SK-N-SH (cell line): ENCODE results near the gene NUTF2. TPM values are rescaled to one million over a fixed set of nuclear protein-coding genes. Genes with fewer than 3 reads are reported as not detected.

Source experiments
- CTCF ChIA-PET: fragments of 300-600, 350-600 bp; formaldehyde crosslinking; extraction: SDS; loops from one replicate; lab custom pipeline; 2021; lab: Yijun Ruan, JAX
- POLR2A ChIA-PET: fragments of 350-600 bp; sonication (Branson Sonifier 250); formaldehyde crosslinking; extraction: SDS; loops from one replicate; lab custom pipeline; 2020; ENCODE audit warnings: antibody characterized with exemption, inconsistent platforms; lab: Yijun Ruan, JAX
- DNase-seq: peaks from one replicate; pipeline ENCODE4 v3.0.0; 2012
- H2AFZ ChIP-seq: fragments of 200-600 bp; sonication (generic); 2 replicates; pipeline ENCODE4 v1.8.1; 2016; ENCODE audit warnings: antibody characterized with exemption, mild to moderate bottlenecking, low read depth
- H3F3A ChIP-seq: fragments of 200-600 bp; sonication (generic); replicated peaks from 2 replicates; pipeline ENCODE3; 2016; ENCODE audit warnings: antibody characterized with exemption, mild to moderate bottlenecking; ENCODE audit not compliant: insufficient read depth
- H3K27ac ChIP-seq, 2 experiments: fragments of 200-500 bp in 1 of 2; fragments of 200-600 bp in 1 of 2; sonication (Bioruptor generic) in 1 of 2; sonication (generic), shearing (Covaris generic) in 1 of 2; 2 replicates each; pipeline versions ENCODE4 v1.5.1 to v1.6.1; 2014 to 2016; ENCODE audit warnings: low read depth in 2 of 2, inconsistent platforms in 1 of 2, low read length in 1 of 2, mild to moderate bottlenecking in 1 of 2, mixed read lengths in 1 of 2
- H3K27me3 ChIP-seq: fragments of 200-600 bp; sonication (generic), shearing (Covaris generic); 2 replicates; pipeline ENCODE4 v1.6.1; 2016; ENCODE audit warnings: mixed run types; ENCODE audit not compliant: insufficient read depth
- H3K36me3 ChIP-seq, 2 experiments: fragments of 200-500 bp in 1 of 2; fragments of 200-600 bp in 1 of 2; sonication (Bioruptor generic) in 1 of 2; sonication (generic) in 1 of 2; replicated peaks in 1 of 2; 2 replicates each; pipeline versions ENCODE3 to v1.5.1; 2014 to 2016; ENCODE audit warnings: low read length in 1 of 2, mild to moderate bottlenecking in 1 of 2; ENCODE audit not compliant: insufficient read depth in 2 of 2, control insufficient read depth in 1 of 2
- H3K4me1 ChIP-seq, 2 experiments: fragments of 200-500 bp in 1 of 2; fragments of 200-600 bp in 1 of 2; sonication (Bioruptor generic) in 1 of 2; sonication (generic), shearing (Covaris generic) in 1 of 2; 2 replicates each; pipeline versions ENCODE4 v1.5.1 to v1.6.1; 2014 to 2016; ENCODE audit warnings: low read depth in 1 of 2, low read length in 1 of 2, mixed run types in 1 of 2; ENCODE audit not compliant: insufficient read depth in 2 of 2, control insufficient read depth in 1 of 2
- H3K4me2 ChIP-seq: fragments of 200-600 bp; sonication (generic), shearing (Covaris generic); 2 replicates; pipeline ENCODE4 v1.6.1; 2017; ENCODE audit warnings: mixed run types
- H3K4me3 ChIP-seq, 2 experiments: fragments of 200-500 bp in 1 of 2; fragments of 200-600 bp in 1 of 2; sonication (Bioruptor generic) in 1 of 2; sonication (generic), shearing (Covaris generic) in 1 of 2; 2 replicates each; pipeline versions ENCODE4 v1.5.1 to v1.8.1; 2014 to 2016; ENCODE audit warnings: low read depth in 2 of 2, inconsistent platforms in 1 of 2, low read length in 1 of 2, mild to moderate bottlenecking in 1 of 2, mixed read lengths in 1 of 2, moderate library complexity in 1 of 2
- H3K79me2 ChIP-seq: fragments of 200-600 bp; sonication (generic); 2 replicates; pipeline ENCODE4 v1.8.1; 2017; ENCODE audit warnings: mild to moderate bottlenecking; ENCODE audit not compliant: insufficient read depth
- H3K9ac ChIP-seq: fragments of 200-600 bp; sonication (generic); 2 replicates; pipeline ENCODE4 v1.6.1; 2017; ENCODE audit warnings: mixed run types
- H3K9me2 ChIP-seq: fragments of 200-600 bp; sonication (generic); 2 replicates; pipeline ENCODE4 v1.6.1; 2017; ENCODE audit warnings: mixed run types
- H3K9me3 ChIP-seq: fragments of 200-600 bp; sonication (generic); 2 replicates; pipeline ENCODE4 v1.6.1; 2017; ENCODE audit warnings: mixed run types, mild to moderate bottlenecking, moderate library complexity
- H4K20me1 ChIP-seq: fragments of 200-600 bp; sonication (generic); 2 replicates; pipeline ENCODE4 v1.6.1; 2017; ENCODE audit warnings: mild to moderate bottlenecking, mixed run types; ENCODE audit not compliant: insufficient read depth
- CHD2 ChIP-seq: fragments of 150-350 bp; IDR thresholded peaks from 2 replicates; pipeline ENCODE4 v1.6.1; 2018; ENCODE audit warnings: low read length; ENCODE audit not compliant: partially characterized antibody
- ELF1 ChIP-seq: IDR thresholded peaks from 2 replicates; pipeline ENCODE4 v1.4.0; 2012
- EP300 ChIP-seq, 2 experiments: IDR thresholded peaks; 2 replicates each; pipeline versions ENCODE4 v1.4.0 to v1.6.1; 2012; ENCODE audit warnings: borderline replicate concordance in 1 of 2, low read depth in 1 of 2, low read length in 1 of 2
- EZH2phosphoT487 ChIP-seq: fragments of 200-600 bp; sonication (generic); IDR thresholded peaks from 2 replicates; pipeline ENCODE4 v1.6.1; 2017; ENCODE audit warnings: low read depth, mixed run types, mild to moderate bottlenecking, antibody characterized with exemption, moderate library complexity, borderline replicate concordance
- FOXM1 ChIP-seq: IDR thresholded peaks from 2 replicates; pipeline ENCODE4 v1.4.0; 2012; ENCODE audit warnings: low read depth, mild to moderate bottlenecking
- GABPA ChIP-seq: IDR thresholded peaks from 2 replicates; pipeline ENCODE4 v1.4.0; 2012; ENCODE audit warnings: low read depth, mild to moderate bottlenecking
- GATA2 ChIP-seq: sonication (generic); formaldehyde crosslinking; IDR thresholded peaks from 2 replicates; pipeline ENCODE4 v1.5.0; 2020; ENCODE audit warnings: mild to moderate bottlenecking, missing genetic modification reagents
- NFIC ChIP-seq: IDR thresholded peaks from 2 replicates; pipeline ENCODE4 v1.4.0; 2012; ENCODE audit warnings: borderline replicate concordance
- NRF1 ChIP-seq: IDR thresholded peaks from 2 replicates; pipeline ENCODE4 v1.6.1; 2012; ENCODE audit warnings: low read depth, mild to moderate bottlenecking, low read length
- PBX3 ChIP-seq: IDR thresholded peaks from 2 replicates; pipeline ENCODE4; 2012
- RFX5 ChIP-seq: IDR thresholded peaks from 2 replicates; pipeline ENCODE4 v1.6.1; 2012; ENCODE audit warnings: mild to moderate bottlenecking, improper control_type of control experiment, low read length
- RXRA ChIP-seq: IDR thresholded peaks from 2 replicates; pipeline ENCODE4 v1.4.0; 2012; ENCODE audit warnings: low read depth, mild to moderate bottlenecking, borderline replicate concordance
- TEAD4 ChIP-seq: IDR thresholded peaks from 2 replicates; pipeline ENCODE4 v1.4.0; 2012; ENCODE audit warnings: mild to moderate bottlenecking, borderline replicate concordance; ENCODE audit not compliant: insufficient read depth
- ZBTB33 ChIP-seq: IDR thresholded peaks from 2 replicates; pipeline ENCODE4 v1.4.0; 2012; ENCODE audit warnings: low read depth, borderline replicate concordance
- WGBS: methylation state at CpG from one replicate; pipeline ENCODE4 v1.1.6; 2017; ENCODE audit warnings: low lambda C conversion rate; 5-methylcytosine and 5-hydroxymethylcytosine counted together
- polyA plus RNA-seq, 3 experiments: library from polyadenylated mRNA; depleted of rRNA; stranded (reverse); fragments of >200 nt; gene quantifications; 2 replicates each; pipeline ENCODE4 v1.2.3, GENCODE V29; 2012
- TF ChIP-seq, protein P1 (sequence below): fragments of 150-350 bp; IDR thresholded peaks from 2 replicates; pipeline ENCODE4 v1.6.1; 2017; ENCODE audit warnings: antibody characterized with exemption, low read length, low read depth, borderline replicate concordance
- TF ChIP-seq, protein P2 (sequence below): IDR thresholded peaks from 2 replicates; pipeline ENCODE4 v1.4.0; 2012; ENCODE audit warnings: low read depth, borderline replicate concordance
- TF ChIP-seq, protein P3 (sequence below): IDR thresholded peaks from 2 replicates; pipeline ENCODE4 v1.6.1; 2012; ENCODE audit warnings: mild to moderate bottlenecking, low read depth, low read length, moderate library complexity

The NUTF2 gene
- polyA plus RNA-seq, 1 of the 3 experiments (the other 2 are of a cell fraction) = 449 TPM

DNA sequence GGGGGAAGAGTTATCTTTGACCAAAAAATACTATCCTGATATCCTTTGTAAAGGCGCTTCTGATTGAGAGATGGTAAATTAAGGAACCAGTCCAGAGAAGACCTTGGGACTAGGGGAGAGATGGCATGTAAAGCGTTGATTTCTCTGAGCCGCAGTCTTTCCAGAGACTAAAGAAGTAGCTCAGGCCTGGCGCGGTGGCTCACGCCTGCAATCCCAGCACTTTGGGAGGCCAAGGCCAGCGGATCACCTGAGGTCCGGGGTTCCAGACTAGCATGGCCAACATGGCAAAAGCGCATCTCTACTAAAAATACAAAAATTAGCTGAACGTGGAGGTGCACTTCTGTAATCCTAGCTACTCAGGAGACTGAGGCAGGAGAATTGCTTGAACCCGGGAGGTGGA is 1.4 kb downstream of the NUTF2 start:
- ChIA-PET POLR2A (interaction anchor here (1.0 kb wide), 1 partner anchor 16 kb away, joined by 3 read pairs; no protein-coding TSS in a partner anchor), CTCF (interaction anchor here (1.1 to 6.3 kb wide), 5 partner anchors 11 to 80 kb away, joined by 3 to 66 read pairs (median 4); no protein-coding TSS in a partner anchor)
- no peak for TF ChIP-seq PBX3
- Histone ChIP-seq H3K9me2 (no peaks in the 10 kb centered on the region), H3K4me1 (peaks cover 34 to 37% of the 10 kb centered on the region in 2 experiments), H3K79me2 (peaks cover 92% of the 10 kb centered on the region), H3K27me3 (no peaks in the 10 kb centered on the region), H2AFZ (no peak overlapping the region), H3K36me3 (peaks cover 2 to 5% of the 10 kb centered on the region in 2 experiments), H3K27ac (peak overlapping the region; percentile 88 to 98; a peak in 3 of 4 replicates), H4K20me1 (peaks cover 49% of the 10 kb centered on the region), H3K9me3 (no peaks in the 10 kb centered on the region), H3K4me3 (peak overlapping the region; percentile 71 to 85), H3F3A (peaks cover 29% of the 10 kb centered on the region), H3K9ac (peak overlapping the region; percentile 100), H3K4me2 (peak overlapping the region; percentile 98)
- 79% methylated on average over 11 of the region's 11 CpGs for WGBS
- no peak for DNase-seq

- CTCF ChIA-PET = interaction anchor here (0.7 to 1.3 kb wide), 2 partner anchors 9 to 30 kb away, joined by 3 read pairs; no protein-coding TSS in a partner anchor
- Histone ChIP-seq H3K36me3 (peaks cover 0 to 6% of the 10 kb centered on the region in 2 experiments), H3K9me2 (no peaks in the 10 kb centered on the region)
- TF ChIP-seq ZBTB33 (no peak), RXRA (no peak), EP300 (IDR thresholded peaks at IDR 0.05; ENCODE audit: borderline replicate concordance in 1 of 2, low read depth in 1 of 2, low read length in 1 of 2) (no peak), GATA2 (CRISPR knock-in tag) (no peak), EZH2phosphoT487 (no peak), CHD2 (no peak), RFX5 (no peak), GABPA (no peak), NFIC (no peak), TEAD4 (no peak), NRF1 (no peak), FOXM1 (no peak), ELF1 (no peak)
- TF ChIP-seq, protein P1, sequence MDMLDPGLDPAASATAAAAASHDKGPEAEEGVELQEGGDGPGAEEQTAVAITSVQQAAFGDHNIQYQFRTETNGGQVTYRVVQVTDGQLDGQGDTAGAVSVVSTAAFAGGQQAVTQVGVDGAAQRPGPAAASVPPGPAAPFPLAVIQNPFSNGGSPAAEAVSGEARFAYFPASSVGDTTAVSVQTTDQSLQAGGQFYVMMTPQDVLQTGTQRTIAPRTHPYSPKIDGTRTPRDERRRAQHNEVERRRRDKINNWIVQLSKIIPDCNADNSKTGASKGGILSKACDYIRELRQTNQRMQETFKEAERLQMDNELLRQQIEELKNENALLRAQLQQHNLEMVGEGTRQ = no peak
- TF ChIP-seq, protein P2, sequence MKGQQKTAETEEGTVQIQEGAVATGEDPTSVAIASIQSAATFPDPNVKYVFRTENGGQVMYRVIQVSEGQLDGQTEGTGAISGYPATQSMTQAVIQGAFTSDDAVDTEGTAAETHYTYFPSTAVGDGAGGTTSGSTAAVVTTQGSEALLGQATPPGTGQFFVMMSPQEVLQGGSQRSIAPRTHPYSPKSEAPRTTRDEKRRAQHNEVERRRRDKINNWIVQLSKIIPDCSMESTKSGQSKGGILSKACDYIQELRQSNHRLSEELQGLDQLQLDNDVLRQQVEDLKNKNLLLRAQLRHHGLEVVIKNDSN = no peak
- TF ChIP-seq, protein P3, sequence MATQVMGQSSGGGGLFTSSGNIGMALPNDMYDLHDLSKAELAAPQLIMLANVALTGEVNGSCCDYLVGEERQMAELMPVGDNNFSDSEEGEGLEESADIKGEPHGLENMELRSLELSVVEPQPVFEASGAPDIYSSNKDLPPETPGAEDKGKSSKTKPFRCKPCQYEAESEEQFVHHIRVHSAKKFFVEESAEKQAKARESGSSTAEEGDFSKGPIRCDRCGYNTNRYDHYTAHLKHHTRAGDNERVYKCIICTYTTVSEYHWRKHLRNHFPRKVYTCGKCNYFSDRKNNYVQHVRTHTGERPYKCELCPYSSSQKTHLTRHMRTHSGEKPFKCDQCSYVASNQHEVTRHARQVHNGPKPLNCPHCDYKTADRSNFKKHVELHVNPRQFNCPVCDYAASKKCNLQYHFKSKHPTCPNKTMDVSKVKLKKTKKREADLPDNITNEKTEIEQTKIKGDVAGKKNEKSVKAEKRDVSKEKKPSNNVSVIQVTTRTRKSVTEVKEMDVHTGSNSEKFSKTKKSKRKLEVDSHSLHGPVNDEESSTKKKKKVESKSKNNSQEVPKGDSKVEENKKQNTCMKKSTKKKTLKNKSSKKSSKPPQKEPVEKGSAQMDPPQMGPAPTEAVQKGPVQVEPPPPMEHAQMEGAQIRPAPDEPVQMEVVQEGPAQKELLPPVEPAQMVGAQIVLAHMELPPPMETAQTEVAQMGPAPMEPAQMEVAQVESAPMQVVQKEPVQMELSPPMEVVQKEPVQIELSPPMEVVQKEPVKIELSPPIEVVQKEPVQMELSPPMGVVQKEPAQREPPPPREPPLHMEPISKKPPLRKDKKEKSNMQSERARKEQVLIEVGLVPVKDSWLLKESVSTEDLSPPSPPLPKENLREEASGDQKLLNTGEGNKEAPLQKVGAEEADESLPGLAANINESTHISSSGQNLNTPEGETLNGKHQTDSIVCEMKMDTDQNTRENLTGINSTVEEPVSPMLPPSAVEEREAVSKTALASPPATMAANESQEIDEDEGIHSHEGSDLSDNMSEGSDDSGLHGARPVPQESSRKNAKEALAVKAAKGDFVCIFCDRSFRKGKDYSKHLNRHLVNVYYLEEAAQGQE = no peak
- TF ChIP-seq, all 33 proteins: peak for 0
- Histone ChIP-seq H3K9me3 (no peaks in the 10 kb centered on the region), H3K79me2 (peaks cover 100% of the 10 kb centered on the region), H3K4me1 (peaks cover 0 to 8% of the 10 kb centered on the region in 2 experiments; a peak in 2 of 4 replicates), H3K9ac (no peak overlapping the region), H3K27ac (no peak overlapping the region), H4K20me1 (peaks cover 95% of the 10 kb centered on the region), H3F3A (peaks cover 12% of the 10 kb centered on the region), H2AFZ (no peak overlapping the region), H3K4me3 (no peak overlapping the region), H3K27me3 (no peaks in the 10 kb centered on the region), H3K4me2 (no peak overlapping the region)
- WGBS = 95% methylated on average over 3 of the region's 3 CpGs
- DNase-seq = no peak
- POLR2A ChIA-PET = no interaction called here
Observed at GRCh38 chr16:67853670-67854069, 6.9 kb downstream of the NUTF2 start.
